ENCODE results near the gene CLCN4.

- no peak for TF ChIP-seq PAX5 (IDR thresholded peaks at IDR 0.05; ENCODE audit: insufficient read depth, low read length, severe bottlenecking)
- no peak for TF ChIP-seq TAF1 (IDR thresholded peaks at IDR 0.05; ENCODE audit: low read depth, low read length)
- no peak for TF ChIP-seq POLR2AphosphoS5 (IDR thresholded peaks at IDR 0.05; ENCODE audit: low read depth, low read length)
These were observed 14.7 kb upstream of the CLCN4 start for GRCh38 chrX:10142041-10142599.
